Measurements from ENCODE around the gene NMT1. TPM values are rescaled to one million over a fixed set of nuclear protein-coding genes. Genes with fewer than 3 reads are reported as not detected.

NMT1 gene
- total and polyA plus RNA-seq, 2 experiments from 2014 or later, result 95.6 to 298 TPM

GRCh38 chr17:45096926-45097325, 35.8 kb downstream of the NMT1 start (continued):
- TF ChIP-seq ZNF462 (CRISPR knock-in tag; IDR thresholded peaks at IDR 0.05), result no peak
- no peak for TF ChIP-seq JUNB (IDR thresholded peaks at IDR 0.05; ENCODE audit: unreplicated experiment)
- TF ChIP-seq POLR2AphosphoS5 (IDR thresholded peaks at IDR 0.05; ENCODE audit: low read depth), result no peak
- TF ChIP-seq CTCF (conservative IDR thresholded peaks at IDR 0.05; ENCODE audit: low read depth in 2 of 2), result no peak
- no peak for TF ChIP-seq ETS1 (IDR thresholded peaks at IDR 0.05)
